ENCODE results near the gene NR4A2.

Gene NR4A2

GRCh38 chr2:156339865-156340264 lies 7.3 kb upstream of the NR4A2 start:
- DNase-seq: no peak

- DNase-seq: no peak
Observed at GRCh38 chr2:156339110-156339847, 6.8 kb upstream of the NR4A2 start.

- no peak for DNase-seq
Observed at GRCh38 chr2:156338578-156338977, 6.1 kb upstream of the NR4A2 start.

- DNase-seq: no peak
Observed at GRCh38 chr2:156334496-156335478, 2.3 kb upstream of the NR4A2 start.

GRCh38 chr2:156333951-156334495 lies 1.5 kb upstream of the NR4A2 start:
- DNase-seq: no peak

- DNase-seq: no peak
Observed at GRCh38 chr2:156333274-156333950, 891 bp upstream of the NR4A2 start.

- DNase-seq: no peak
Observed at GRCh38 chr2:156332284-156332533, 312 bp downstream of the NR4A2 start.

GRCh38 chr2:156331572-156332283 lies 793 bp downstream of the NR4A2 start:
- DNase-seq: no peak

GRCh38 chr2:156329927-156330726 lies 2.4 kb downstream of the NR4A2 start:
- DNase-seq: no peak

- no peak for DNase-seq
Observed at GRCh38 chr2:156329031-156329926, 3.2 kb downstream of the NR4A2 start.

GRCh38 chr2:156327835-156328695 lies 4.5 kb downstream of the NR4A2 start:
- DNase-seq: no peak

GRCh38 chr2:156326526-156327095 lies 5.9 kb downstream of the NR4A2 start:
- no peak for DNase-seq

- DNase-seq: no peak
Observed at GRCh38 chr2:156325688-156326525, 6.6 kb downstream of the NR4A2 start.

GRCh38 chr2:156323754-156324153 lies 8.8 kb downstream of the NR4A2 start:
- DNase-seq: no peak

GRCh38 chr2:156322686-156323231 lies 9.8 kb downstream of the NR4A2 start:
- no peak for DNase-seq

GRCh38 chr2:156322051-156322685 lies 10.4 kb downstream of the NR4A2 start:
- no peak for DNase-seq

- DNase-seq: no peak
Observed at GRCh38 chr2:156321243-156321904, 11.1 kb downstream of the NR4A2 start.

Data from KG1 (cell line).